Activated CD8-positive, alpha-beta T cell treated with anti-CD3 and anti-CD28 coated beads for 36 hours (primary cell): Measurements from ENCODE around the gene TXNDC8. TPM values are rescaled to one million over a fixed set of nuclear protein-coding genes. Genes with fewer than 3 reads are reported as not detected.

Experiments used
- ATAC-seq: fragments of 200-7000 bp; cut with Tn5 transposase; one replicate; pipeline ENCODE4 v1.10.0; 2021; ENCODE audit warnings: mild to moderate bottlenecking, moderate library complexity
- CTCF ChIA-PET: fragments of 350-600 bp; sonication (Branson Sonifier 250); formaldehyde crosslinking; loops from one replicate; lab custom pipeline; 2021; ENCODE audit warnings: antibody characterized with exemption; lab: Charles Lee
- POLR2A ChIA-PET: fragments of 350-600 bp; sonication (Branson Sonifier 250); formaldehyde crosslinking; loops from one replicate; lab custom pipeline; 2021; ENCODE audit warnings: antibody characterized with exemption; lab: Charles Lee
- DNase-seq: peaks from one replicate; pipeline ENCODE4 v3.0.0-alpha.2; 2020
- H3K27ac Mint-ChIP-seq: one replicate; pipeline ENCODE4 v1.8.0; 2021; ENCODE audit warnings: mild to moderate bottlenecking, mixed read lengths
- H3K27me3 Mint-ChIP-seq: one replicate; pipeline ENCODE4 v1.8.0; 2021; ENCODE audit warnings: mixed read lengths
- H3K36me3 Mint-ChIP-seq: one replicate; pipeline ENCODE4 v1.8.0; 2021; ENCODE audit warnings: low read depth, mixed read lengths
- H3K4me1 Mint-ChIP-seq: one replicate; pipeline ENCODE4 v1.8.0; 2021; ENCODE audit warnings: low read depth, mixed read lengths
- H3K4me3 Mint-ChIP-seq: one replicate; pipeline ENCODE4 v1.8.0; 2021; ENCODE audit warnings: mild to moderate bottlenecking, moderate library complexity, mixed read lengths
- H3K9me3 Mint-ChIP-seq: one replicate; pipeline ENCODE4 v1.8.0; 2021; ENCODE audit warnings: mixed read lengths
- CTCF ChIP-seq: fragments of 200-600 bp; IDR thresholded peaks from one replicate; pipeline ENCODE4 v1.8.0; 2022; ENCODE audit warnings: antibody characterized with exemption, mild to moderate bottlenecking
- intact Hi-C: fragments of 100-400 bp; cut with micrococcal nuclease; formaldehyde crosslinking; loops from one replicate; pipeline ENCODE4 v1.10.0; 2022
- total RNA-seq, 2 experiments: library from RNA; stranded (reverse); gene quantifications; one replicate each; pipeline ENCODE4 v1.2.3, GENCODE V29; 2021

The TXNDC8 gene
- total RNA-seq, 2 experiments from 2014 or later = not detected

DNA sequence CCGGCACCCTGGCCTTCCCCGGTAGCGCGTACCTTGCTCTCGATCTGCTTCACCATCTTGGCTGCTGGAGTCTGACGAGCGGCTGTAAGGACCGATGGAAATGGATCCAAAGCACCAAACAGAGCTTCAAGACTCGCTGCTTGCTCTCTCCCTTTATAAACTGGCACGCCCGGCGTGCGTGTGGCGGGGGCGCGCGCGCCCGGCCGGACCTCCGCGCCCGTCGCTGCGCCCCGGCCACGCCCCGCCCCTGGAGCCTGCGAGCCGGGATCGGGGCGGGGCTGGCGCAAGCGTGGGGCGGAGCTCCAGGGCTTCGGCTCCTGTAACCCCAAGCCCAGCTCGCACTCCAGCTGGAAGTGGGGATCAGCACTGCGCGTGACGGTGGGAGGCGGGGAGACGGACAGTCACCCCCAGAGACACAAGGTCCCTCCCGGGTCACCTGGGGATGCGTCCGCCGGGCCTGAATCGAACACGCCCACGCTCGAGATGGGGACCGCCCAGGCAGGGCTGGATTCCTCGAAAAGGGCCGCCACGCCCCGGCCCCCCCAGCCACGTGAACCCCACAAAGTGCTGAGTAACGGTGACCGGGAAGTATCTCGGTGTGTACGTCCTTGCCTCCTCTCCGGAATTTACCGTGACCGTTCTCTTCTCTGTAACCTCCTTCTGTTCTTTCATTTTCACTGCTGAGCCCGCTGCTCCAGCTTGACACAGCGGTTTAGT, 81.1 kb downstream of the TXNDC8 start, which contains the start of gene TXN:
TSS of gene TXN (minus strand) at position 128 of the 717 bp plus-strand sequence. CDS start at position 56, 72 bp downstream.
- peak within 1 kb of the TSS; percentile 96 for H3K4me3 Mint-ChIP-seq
- ATAC-seq (peak; percentile 88), DNase-seq (peak; percentile 92)
- no peak for TF ChIP-seq CTCF
- H3K27me3 Mint-ChIP-seq = no peaks in the 10 kb centered on the region
- peaks cover 43% of the 10 kb centered on the region for H3K4me1 Mint-ChIP-seq
- ChIA-PET POLR2A (interaction anchor here (0.8 to 2.4 kb wide), 3 partner anchors 10 to 108 kb away, joined by 3 to 10 read pairs (median 9); no protein-coding TSS in a partner anchor), CTCF (no interaction called here)
- H3K27ac Mint-ChIP-seq = peak within 1 kb of the TSS; percentile 99
- peaks cover 34% of the 10 kb centered on the region for H3K36me3 Mint-ChIP-seq
- intact Hi-C loops = no loop called here
- no peaks in the 10 kb centered on the region for H3K9me3 Mint-ChIP-seq

DNA sequence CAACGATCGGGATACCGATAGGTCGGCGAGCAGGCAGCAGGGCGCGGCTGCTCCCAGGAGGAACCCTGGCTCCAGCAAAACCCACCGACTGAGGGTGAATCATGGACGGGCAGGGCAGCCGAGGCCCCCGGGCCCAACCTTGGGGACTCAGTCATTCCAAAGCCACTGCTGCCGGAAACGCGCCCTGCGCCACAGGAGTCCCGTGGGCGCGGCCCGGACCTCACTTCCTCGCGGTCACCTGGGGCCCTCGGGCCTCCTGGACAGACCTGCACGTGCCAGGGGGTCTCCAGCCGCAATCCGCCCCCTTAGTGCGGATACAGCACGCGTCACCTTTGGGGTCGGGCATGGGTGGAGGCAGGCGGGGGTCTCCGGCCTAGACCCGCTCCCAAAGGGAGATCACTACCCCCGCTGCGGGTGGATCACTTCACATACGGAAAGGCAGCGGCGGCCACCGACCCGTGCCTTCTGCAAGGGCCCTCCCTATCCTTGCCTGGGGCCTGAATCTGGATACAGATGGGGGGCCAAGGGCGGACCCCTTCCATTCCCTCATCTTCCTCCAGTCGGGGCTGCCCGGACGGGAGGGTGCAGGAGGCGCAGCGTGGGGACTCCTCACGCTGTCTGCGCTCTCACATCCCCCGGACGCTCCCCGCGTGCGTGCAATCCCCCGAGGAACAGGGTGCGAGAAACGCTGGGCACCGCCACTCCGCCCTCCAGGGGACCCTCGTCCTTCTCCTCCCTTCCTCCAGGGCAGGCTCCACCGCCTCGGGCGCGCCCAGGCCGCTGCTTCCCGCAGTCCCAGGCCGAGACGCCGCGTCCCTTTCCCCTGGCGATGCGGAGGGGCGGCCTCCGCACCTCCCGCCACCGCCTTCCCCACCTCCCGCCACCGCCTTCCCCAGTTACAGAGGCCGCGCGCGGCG, 81.9 kb downstream of the TXNDC8 start:
- H3K4me3 Mint-ChIP-seq = peak overlapping the region; percentile 96
- H3K27me3 Mint-ChIP-seq = no peaks in the 10 kb centered on the region
- intact Hi-C loops = no loop called here
- H3K36me3 Mint-ChIP-seq = peaks cover 39% of the 10 kb centered on the region
- ATAC-seq (peak; percentile 14), DNase-seq (peak; percentile 72)
- ChIA-PET CTCF (no interaction called here), POLR2A (interaction anchor here (0.8 to 2.4 kb wide), 3 partner anchors 9 to 107 kb away, joined by 3 to 10 read pairs (median 9); no protein-coding TSS in a partner anchor)
- H3K27ac Mint-ChIP-seq = peak overlapping the region; percentile 99
- H3K4me1 Mint-ChIP-seq = peaks cover 46% of the 10 kb centered on the region
- no peak for TF ChIP-seq CTCF
- no peaks in the 10 kb centered on the region for H3K9me3 Mint-ChIP-seq

DNA sequence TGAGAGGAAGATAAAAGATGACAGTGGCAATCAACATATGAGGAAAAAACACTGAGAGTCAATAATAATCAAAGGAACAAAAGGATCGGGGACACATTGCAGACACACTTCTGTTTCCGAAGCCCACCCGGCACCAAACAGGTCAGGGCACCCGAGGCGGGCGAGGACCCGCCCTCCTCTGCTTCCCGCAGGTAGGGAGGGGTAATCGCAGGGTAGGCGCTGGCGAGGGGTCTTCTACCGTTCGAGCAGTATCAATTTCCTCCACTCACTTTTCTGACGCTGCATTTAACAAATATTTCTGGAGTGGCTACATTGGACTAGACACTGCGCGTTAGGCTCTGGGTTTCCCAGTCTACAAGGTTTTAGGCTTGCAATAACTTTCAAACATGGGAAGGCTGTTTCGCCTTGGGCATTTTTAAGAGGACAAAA, 82.6 kb downstream of the TXNDC8 start:
- Mint-ChIP-seq H3K4me1 (peaks cover 46% of the 10 kb centered on the region), H3K36me3 (peaks cover 46% of the 10 kb centered on the region), H3K4me3 (peak overlapping the region; percentile 96), H3K9me3 (no peaks in the 10 kb centered on the region), H3K27me3 (no peaks in the 10 kb centered on the region), H3K27ac (peak overlapping the region; percentile 99)
- intact Hi-C loops = no loop called here
- ATAC-seq (no peak), DNase-seq (peak; percentile 20)
- no peak for TF ChIP-seq CTCF
- ChIA-PET POLR2A (no interaction called here), CTCF (no interaction called here)

- no peak for DNase-seq
- Mint-ChIP-seq H3K9me3 (no peaks in the 10 kb centered on the region), H3K27me3 (no peaks in the 10 kb centered on the region), H3K27ac (peak overlapping the region; percentile 99), H3K4me3 (peak overlapping the region; percentile 96), H3K4me1 (peaks cover 46% of the 10 kb centered on the region), H3K36me3 (peaks cover 52% of the 10 kb centered on the region)
- ChIA-PET CTCF (no interaction called here), POLR2A (no interaction called here)
- intact Hi-C loops = no loop called here
- TF ChIP-seq CTCF = no peak
- ATAC-seq = no peak
These were observed 83.2 kb downstream of the TXNDC8 start for GRCh38 chr9:110254500-110254899.

Other genes with a start within 250 kb of the TXNDC8 start
- gene C9orf152, start 129.7 kb downstream of the TXNDC8 start, total RNA-seq = not detected
- 100 to 1,000 TPM; 398 to 407 TPM for gene TXN, start 81.4 kb downstream of the TXNDC8 start, total RNA-seq
- gene SVEP1, start 241.9 kb upstream of the TXNDC8 start, total RNA-seq = not detected